ENCODE measurements around the gene JMY.

GRCh38 chr5:79295029-79295428, 59.1 kb downstream of the JMY start:
- TF ChIP-seq POLR2A (IDR thresholded peaks at IDR 0.05; ENCODE audit: low read length) (no peak), GATA1 (IDR thresholded peaks at IDR 0.05; ENCODE audit: low read depth, low read length) (no peak)

Measured in erythroblast (primary cell).